Measurements from ENCODE around the gene GALNT11.
A peak's percentile ranks its signal among the peaks of the same experiment; 100 is the strongest.
"Not testable (repeated sequence)": the region's sequence is repeated elsewhere in the genome, so short reads cannot be mapped to it uniquely, and the experiment has no call there.

GALNT11 gene

DNA sequence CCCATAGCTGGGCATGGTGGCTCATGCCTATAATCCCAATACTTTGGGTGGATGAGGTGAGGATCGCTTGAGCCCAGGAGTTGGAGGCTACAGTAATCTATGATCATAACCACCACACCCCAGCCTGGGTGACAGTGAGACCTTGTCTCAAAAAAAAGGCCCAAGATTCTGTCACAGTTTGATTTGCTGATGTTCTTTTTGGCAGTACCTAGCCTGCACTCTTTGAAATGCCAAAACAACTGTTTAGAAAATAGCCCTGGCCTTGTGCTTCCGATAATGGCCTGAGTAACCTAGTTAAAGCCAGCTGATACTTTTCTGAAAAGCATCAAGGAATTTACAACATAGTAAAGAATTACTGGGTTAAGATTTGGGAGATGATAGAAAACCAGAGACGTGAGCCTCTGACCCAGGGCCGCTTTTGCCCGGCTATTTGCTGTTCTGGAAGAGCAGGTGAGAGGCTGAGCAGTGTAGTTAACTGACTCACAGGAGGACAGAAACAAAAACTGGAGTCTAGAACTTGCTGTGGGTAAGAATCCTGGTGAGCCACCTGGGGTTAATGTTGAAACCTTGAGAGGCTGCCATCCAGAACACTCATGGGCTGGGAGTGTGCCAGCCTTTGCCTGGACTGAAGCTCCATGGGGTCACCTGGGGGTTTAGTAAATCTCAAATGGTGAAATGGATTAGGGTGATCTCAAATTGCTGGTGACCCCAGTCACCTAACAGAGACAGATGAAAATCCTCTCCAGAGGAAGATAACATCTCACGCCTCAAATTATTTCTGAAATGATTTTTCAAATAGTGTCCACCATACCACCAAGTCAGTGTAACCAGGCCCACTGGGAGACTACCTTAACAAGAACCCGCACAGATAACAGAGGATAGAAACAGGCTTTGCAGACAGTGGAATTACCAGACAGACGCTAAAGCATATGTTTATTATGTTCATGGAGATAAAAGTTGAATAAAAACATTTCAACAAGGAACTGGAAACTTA, 51.8 kb downstream of the GALNT11 start:
- Histone ChIP-seq H4K8ac (ENCODE audit: low read depth, low read length) (no peak overlapping the region), H2BK5ac (ENCODE audit: low read length) (no peak overlapping the region), H3K27me3 (ENCODE audit: insufficient read depth, low read length, poor library complexity) (no peaks in the 10 kb centered on the region), H3K27ac (ENCODE audit: low read depth, low read length) (peak overlapping the region; percentile 14), H3K4me1 (ENCODE audit: control insufficient read depth, low read depth, low read length) (peaks cover 14% of the 10 kb centered on the region), H4K5ac (ENCODE audit: low read length) (no peak overlapping the region), H2BK120ac (ENCODE audit: low read depth, low read length) (no peak overlapping the region), H3K4me2 (ENCODE audit: low read length) (no peak overlapping the region), H3K56ac (ENCODE audit: low read length) (no peak overlapping the region), H3K36me3 (ENCODE audit: control insufficient read depth, insufficient read depth, low read length) (no peaks in the 10 kb centered on the region), H3K4me3 (ENCODE audit: low read length) (no peak overlapping the region), H3K18ac (ENCODE audit: low read length) (peak overlapping the region; percentile 76), H2BK15ac (replicated peaks; ENCODE audit: low read depth) (peak overlapping the region; percentile 25), H3K4ac (ENCODE audit: low read depth, low read length) (peak overlapping the region; percentile 24), H3K9ac (ENCODE audit: low read length) (no peak overlapping the region), H3K79me2 (ENCODE audit: control insufficient read depth, insufficient read depth, low read length) (no peaks in the 10 kb centered on the region), H3K79me1 (ENCODE audit: low read length) (no peaks in the 10 kb centered on the region), H3K23ac (ENCODE audit: low read length) (no peak overlapping the region), H2AK5ac (ENCODE audit: low read length) (no peak overlapping the region)
- no CpG with 5 or more reads among the region's 8 CpGs for WGBS (ENCODE audit: extremely low coverage, insufficient coverage, low lambda C conversion rate)
- DNase-seq = no peak

DNA sequence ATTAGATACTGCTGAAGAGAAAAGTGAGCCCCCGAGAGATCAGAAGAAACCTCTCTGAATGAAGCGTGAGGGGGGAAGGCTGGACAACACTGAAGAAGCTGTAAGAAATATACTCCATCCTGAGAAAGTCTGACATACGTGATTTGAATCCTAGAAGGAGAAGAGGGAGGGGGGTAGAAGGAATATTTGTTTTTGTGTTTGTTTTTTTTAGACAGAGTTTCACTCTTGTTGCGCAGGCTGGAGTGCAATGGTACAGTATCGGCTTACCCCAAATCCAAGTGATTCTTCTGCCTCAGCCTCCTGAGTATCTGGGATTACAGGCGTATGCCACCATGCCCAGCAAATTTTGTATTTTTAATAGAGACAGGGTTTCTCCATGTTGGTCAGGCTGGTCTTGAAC, 52.6 kb downstream of the GALNT11 start:
- no CpG with 5 or more reads among the region's 6 CpGs for WGBS (ENCODE audit: extremely low coverage, insufficient coverage, low lambda C conversion rate)

DNA sequence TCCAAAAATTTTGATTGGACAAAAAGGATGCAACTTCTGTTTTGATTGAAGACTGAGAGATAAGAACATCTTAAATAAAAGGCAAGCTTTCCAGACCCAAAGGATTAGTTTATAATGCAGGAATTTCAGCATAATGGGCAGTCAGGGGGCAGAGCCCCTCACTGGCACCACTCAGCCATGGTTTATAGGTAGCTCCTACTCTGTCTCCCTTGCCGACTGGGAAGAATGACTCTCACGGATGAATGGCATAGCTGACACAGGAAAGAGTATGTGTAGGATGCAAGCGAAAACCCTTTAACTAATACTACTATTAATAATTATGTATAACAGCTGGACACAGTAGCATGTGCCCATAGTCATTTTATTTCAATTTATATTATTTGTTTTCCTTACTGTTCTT, 53.3 kb downstream of the GALNT11 start:
- Histone ChIP-seq H3K4ac (ENCODE audit: low read depth, low read length) (no peak overlapping the region), H3K56ac (ENCODE audit: low read length) (no peak overlapping the region), H3K23ac (ENCODE audit: low read length) (no peak overlapping the region), H3K36me3 (ENCODE audit: control insufficient read depth, insufficient read depth, low read length) (no peaks in the 10 kb centered on the region), H2BK15ac (replicated peaks; ENCODE audit: low read depth) (no peak overlapping the region), H3K79me1 (ENCODE audit: low read length) (no peaks in the 10 kb centered on the region), H3K4me1 (ENCODE audit: control insufficient read depth, low read depth, low read length) (peaks cover 14% of the 10 kb centered on the region), H4K5ac (ENCODE audit: low read length) (no peak overlapping the region), H3K27ac (ENCODE audit: low read depth, low read length) (no peak overlapping the region), H3K4me3 (ENCODE audit: low read length) (no peak overlapping the region), H2AK5ac (ENCODE audit: low read length) (no peak overlapping the region), H3K18ac (ENCODE audit: low read length) (no peak overlapping the region), H3K27me3 (ENCODE audit: insufficient read depth, low read length, poor library complexity) (no peaks in the 10 kb centered on the region), H2BK120ac (ENCODE audit: low read depth, low read length) (no peak overlapping the region), H3K79me2 (ENCODE audit: control insufficient read depth, insufficient read depth, low read length) (no peaks in the 10 kb centered on the region), H4K8ac (ENCODE audit: low read depth, low read length) (no peak overlapping the region), H2BK5ac (ENCODE audit: low read length) (no peak overlapping the region), H3K4me2 (ENCODE audit: low read length) (no peak overlapping the region), H3K9ac (ENCODE audit: low read length) (no peak overlapping the region)
- no CpG with 5 or more reads among the region's 3 CpGs for WGBS (ENCODE audit: extremely low coverage, insufficient coverage, low lambda C conversion rate)
- DNase-seq = no peak

More for the DNA sequence above, 52.6 kb downstream of the GALNT11 start:
- Histone ChIP-seq H3K4ac (ENCODE audit: low read depth, low read length) (no peak overlapping the region), H3K27ac (ENCODE audit: low read depth, low read length) (no peak overlapping the region), H3K23ac (ENCODE audit: low read length) (no peak overlapping the region), H2BK15ac (replicated peaks; ENCODE audit: low read depth) (no peak overlapping the region), H3K18ac (ENCODE audit: low read length) (no peak overlapping the region), H3K4me2 (ENCODE audit: low read length) (no peak overlapping the region), H4K8ac (ENCODE audit: low read depth, low read length) (no peak overlapping the region), H3K79me2 (ENCODE audit: control insufficient read depth, insufficient read depth, low read length) (no peaks in the 10 kb centered on the region), H2AK5ac (ENCODE audit: low read length) (no peak overlapping the region), H3K36me3 (ENCODE audit: control insufficient read depth, insufficient read depth, low read length) (no peaks in the 10 kb centered on the region), H3K27me3 (ENCODE audit: insufficient read depth, low read length, poor library complexity) (no peaks in the 10 kb centered on the region), H3K4me1 (ENCODE audit: control insufficient read depth, low read depth, low read length) (peaks cover 14% of the 10 kb centered on the region), H3K4me3 (ENCODE audit: low read length) (no peak overlapping the region), H2BK120ac (ENCODE audit: low read depth, low read length) (no peak overlapping the region), H3K9ac (ENCODE audit: low read length) (no peak overlapping the region), H2BK5ac (ENCODE audit: low read length) (no peak overlapping the region), H4K5ac (ENCODE audit: low read length) (no peak overlapping the region), H3K79me1 (ENCODE audit: low read length) (no peaks in the 10 kb centered on the region), H3K56ac (ENCODE audit: low read length) (no peak overlapping the region)
- DNase-seq = no peak

DNA sequence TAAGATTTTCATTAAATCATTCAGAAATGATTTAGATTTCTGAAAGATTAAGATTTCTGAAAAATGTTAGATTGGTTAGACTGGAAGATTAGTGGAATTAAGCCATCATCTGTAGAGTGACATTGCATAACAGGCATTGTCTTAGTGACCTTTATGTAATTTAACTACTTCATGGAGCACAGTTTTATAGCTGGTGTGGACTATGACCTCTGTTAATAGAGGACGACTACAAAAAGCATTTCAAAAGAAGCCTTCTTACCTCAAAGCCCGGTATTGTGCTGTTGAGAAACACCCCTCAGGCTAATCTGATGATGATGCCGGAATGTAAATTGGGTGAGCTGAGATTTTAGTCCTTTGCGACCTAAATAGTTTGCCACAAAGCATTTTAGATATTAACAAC, 55.6 kb downstream of the GALNT11 start:
- no peak overlapping the region for H3K4ac ChIP-seq (ENCODE audit: low read depth, low read length)
- peaks cover 5% of the 10 kb centered on the region for H3K4me1 ChIP-seq (ENCODE audit: control insufficient read depth, low read depth, low read length)
- no peak overlapping the region for H3K27ac ChIP-seq (ENCODE audit: low read depth, low read length)
- H4K8ac ChIP-seq (ENCODE audit: low read depth, low read length) = no peak overlapping the region
- H3K18ac ChIP-seq (ENCODE audit: low read length) = no peak overlapping the region
- no peak overlapping the region for H3K23ac ChIP-seq (ENCODE audit: low read length)
- DNase-seq = peak; percentile 66
- no peak overlapping the region for H2BK5ac ChIP-seq (ENCODE audit: low read length)
- no peak overlapping the region for H2BK15ac ChIP-seq (replicated peaks; ENCODE audit: low read depth)
- H4K5ac ChIP-seq (ENCODE audit: low read length) = no peak overlapping the region
- no peak overlapping the region for H3K9ac ChIP-seq (ENCODE audit: low read length)
- H3K36me3 ChIP-seq (ENCODE audit: control insufficient read depth, insufficient read depth, low read length) = no peaks in the 10 kb centered on the region
- no peak overlapping the region for H3K56ac ChIP-seq (ENCODE audit: low read length)
- no peaks in the 10 kb centered on the region for H3K79me1 ChIP-seq (ENCODE audit: low read length)
- H3K4me3 ChIP-seq (ENCODE audit: low read length) = no peak overlapping the region
- no peaks in the 10 kb centered on the region for H3K79me2 ChIP-seq (ENCODE audit: control insufficient read depth, insufficient read depth, low read length)
- no peak overlapping the region for H2BK120ac ChIP-seq (ENCODE audit: low read depth, low read length)
- no peak overlapping the region for H3K4me2 ChIP-seq (ENCODE audit: low read length)
- H2AK5ac ChIP-seq (ENCODE audit: low read length) = no peak overlapping the region
- H3K27me3 ChIP-seq (ENCODE audit: insufficient read depth, low read length, poor library complexity) = no peaks in the 10 kb centered on the region
- WGBS (ENCODE audit: extremely low coverage, insufficient coverage, low lambda C conversion rate) = no CpG with 5 or more reads among the region's 4 CpGs

DNA sequence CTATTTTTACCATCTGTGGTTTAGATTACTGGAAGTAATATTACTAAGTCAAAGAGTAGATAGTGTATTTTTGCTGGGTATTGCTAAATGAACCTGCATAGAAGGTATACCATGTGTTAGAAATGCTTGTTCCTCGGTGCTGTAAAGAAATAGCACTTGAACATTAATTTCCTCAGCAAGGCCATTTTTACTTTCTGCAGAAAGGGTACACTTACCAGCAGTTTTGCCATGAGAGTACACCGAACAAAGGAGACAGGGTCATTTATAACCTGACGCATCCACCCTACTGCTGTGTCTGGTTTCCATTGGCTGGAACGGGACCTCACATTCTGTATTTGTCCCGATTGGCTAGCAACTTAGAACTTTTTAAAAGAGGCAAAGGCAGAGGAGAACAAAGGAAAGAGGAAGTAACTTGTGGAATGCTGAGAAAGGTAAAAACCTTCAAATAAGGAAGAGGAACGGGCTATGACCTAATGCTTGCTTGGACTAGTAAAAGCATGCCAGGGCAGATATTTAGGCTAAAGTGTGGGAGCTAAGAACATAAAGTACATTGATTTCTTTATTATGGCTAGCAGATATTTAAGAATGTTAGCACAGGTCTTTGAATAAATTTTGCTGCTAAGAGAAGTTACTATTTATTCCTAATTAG, 56.7 kb downstream of the GALNT11 start:
- H2AK5ac ChIP-seq (ENCODE audit: low read length); H3K79me2 ChIP-seq (ENCODE audit: control insufficient read depth, insufficient read depth, low read length); H3K4me2 ChIP-seq (ENCODE audit: low read length); H3K79me1 ChIP-seq (ENCODE audit: low read length); H3K4me1 ChIP-seq (ENCODE audit: control insufficient read depth, low read depth, low read length); H3K4ac ChIP-seq (ENCODE audit: low read depth, low read length); H2BK120ac ChIP-seq (ENCODE audit: low read depth, low read length); H3K9ac ChIP-seq (ENCODE audit: low read length); H3K23ac ChIP-seq (ENCODE audit: low read length); H2BK5ac ChIP-seq (ENCODE audit: low read length); H4K8ac ChIP-seq (ENCODE audit: low read depth, low read length); H3K56ac ChIP-seq (ENCODE audit: low read length); H3K27ac ChIP-seq (ENCODE audit: low read depth, low read length); H4K5ac ChIP-seq (ENCODE audit: low read length); H2BK15ac ChIP-seq (replicated peaks; ENCODE audit: low read depth); H3K18ac ChIP-seq (ENCODE audit: low read length); H3K27me3 ChIP-seq (ENCODE audit: insufficient read depth, low read length, poor library complexity); H3K4me3 ChIP-seq (ENCODE audit: low read length); H3K36me3 ChIP-seq (ENCODE audit: control insufficient read depth, insufficient read depth, low read length): not testable (repeated sequence)
- no CpG with 5 or more reads among the region's 6 CpGs for WGBS (ENCODE audit: extremely low coverage, insufficient coverage, low lambda C conversion rate)
- peak; percentile 41 for DNase-seq

Data from mesendoderm (in vitro differentiated cells).